Kidney (tissue), 14 donors: Measurements from ENCODE around the gene HIVEP3. TPM values are rescaled to one million over a fixed set of nuclear protein-coding genes. Genes with fewer than 3 reads are reported as not detected.

Experiments
- DNase-seq, 5 donors: peaks; one replicate each; pipeline ENCODE4 v3.0.0-alpha.2; 2013 to 2020
- FAIRE-seq: peaks from 2 replicates; lab custom pipeline; 2012; peaks lifted over from hg19 to GRCh38; lab: Jason Lieb, UNC
- H3K27ac ChIP-seq, 2 donors: one replicate each; pipeline ENCODE4 v1.7.0; 2013; ENCODE audit warnings: low read depth in 2 of 2, low read length in 2 of 2, inconsistent platforms in 1 of 2
- H3K27me3 ChIP-seq: one replicate; pipeline ENCODE4 v1.7.1; 2013; ENCODE audit warnings: low read length, inconsistent platforms; ENCODE audit not compliant: control insufficient read depth, insufficient read depth
- H3K36me3 ChIP-seq, 3 donors: one replicate each; pipeline versions ENCODE4 v1.7.0 to v1.7.1; 2013; ENCODE audit warnings: low read length in 3 of 3, control low read depth in 1 of 3, inconsistent platforms in 1 of 3; ENCODE audit not compliant: insufficient read depth in 3 of 3, control insufficient read depth in 2 of 3
- H3K4me1 ChIP-seq, 3 donors: one replicate each; pipeline versions ENCODE4 v1.7.0 to v1.7.1; 2013; ENCODE audit warnings: low read length in 3 of 3, inconsistent platforms in 1 of 3, low read depth in 1 of 3; ENCODE audit not compliant: control insufficient read depth in 2 of 3, insufficient read depth in 2 of 3
- H3K4me3 ChIP-seq, 3 donors: one replicate each; pipeline versions ENCODE4 v1.7.0 to v1.8.1; 2013; ENCODE audit warnings: low read length in 3 of 3, control low read depth in 1 of 3, inconsistent platforms in 1 of 3
- H3K9ac ChIP-seq, 3 donors: one replicate each; pipeline versions ENCODE4 v1.7.0 to v1.7.1; 2013; ENCODE audit warnings: low read length in 3 of 3, control low read depth in 1 of 3, inconsistent platforms in 1 of 3
- H3K9me3 ChIP-seq, 3 donors: one replicate each; pipeline versions ENCODE4 v1.7.0 to v1.7.1; 2013; ENCODE audit warnings: low read length in 3 of 3, control low read depth in 1 of 3, inconsistent platforms in 1 of 3; ENCODE audit not compliant: control insufficient read depth in 2 of 3, insufficient read depth in 1 of 3
- CTCF ChIP-seq: IDR thresholded peaks from 3 replicates; pipeline ENCODE4 v1.5.1; 2012; ENCODE audit warnings: mild to moderate bottlenecking, moderate library complexity, borderline replicate concordance; ENCODE audit not compliant: insufficient read depth; ENCODE audit errors: extremely low read depth
- intact Hi-C: fragments of 100-400 bp; cut with DNase I; formaldehyde crosslinking; loops from one replicate; pipeline ENCODE4 v1.11.1; 2022
- polyA plus RNA-seq: library from polyadenylated mRNA; stranded (reverse); fragments of 350-450 nt; fragmentation: Illumina TruSeq; extraction: RNeasy Lipid Tissue Mini Kit (QIAGEN cat#74804); gene quantifications from one replicate; pipeline ENCODE4 v1.2.3, GENCODE V29; 2014; ENCODE audit warnings: low read depth, low replicate concordance; ENCODE audit not compliant: insufficient read depth
- total RNA-seq: library from RNA; stranded (reverse); fragmentation: NEBNext Ultra II Directional; extraction: Animal tissue kit (Norgen Biotek cat#: 25700); gene quantifications from one replicate; pipeline ENCODE4 v1.2.1, GENCODE V29; 2021
- donor health status: control.
- donor health status: control.
- donor health status: control.
- donor health status: control.
- donor health status: control.
- donor health status: DM: yes; HTN: yes; CAD: no.
- donor health status: Normal renal cell carcinoma (clear cell type).

Gene HIVEP3
- total and polyA plus RNA-seq, 2 donors from 2014 or later: 3.5 to 11.0 TPM

GRCh38 chr1:41884256-41885230 is 34.2 kb downstream of the HIVEP3 start:
- no peaks in the 10 kb centered on the region for H3K36me3 ChIP-seq
- FAIRE-seq (no peak), DNase-seq (peak in 1 of 5 donors; percentile 37)
- intact Hi-C loops: no loop called here
- no peaks in the 10 kb centered on the region for H3K4me1 ChIP-seq
- no peak overlapping the region for H3K9ac ChIP-seq
- H3K4me3 ChIP-seq: no peak overlapping the region
- H3K9me3 ChIP-seq: no peaks in the 10 kb centered on the region
- no peak for TF ChIP-seq CTCF
- no peaks in the 10 kb centered on the region for H3K27me3 ChIP-seq
- H3K27ac ChIP-seq: no peak overlapping the region

- Histone ChIP-seq H3K36me3 (no peaks in the 10 kb centered on the region), H3K4me1 (no peaks in the 10 kb centered on the region), H3K9me3 (no peaks in the 10 kb centered on the region), H3K27ac (no peak overlapping the region), H3K4me3 (no peak overlapping the region), H3K9ac (no peak overlapping the region), H3K27me3 (no peaks in the 10 kb centered on the region)
- FAIRE-seq (no peak), DNase-seq (no peak)
- TF ChIP-seq CTCF: no peak
- intact Hi-C loops: no loop called here
Observed at GRCh38 chr1:41883507-41883906, 35.2 kb downstream of the HIVEP3 start.

GRCh38 chr1:41882486-41882885 is 36.2 kb downstream of the HIVEP3 start:
- no peak for TF ChIP-seq CTCF
- intact Hi-C loops: no loop called here
- H3K36me3 ChIP-seq: no peaks in the 10 kb centered on the region
- H3K4me1 ChIP-seq: no peaks in the 10 kb centered on the region
- H3K9ac ChIP-seq: no peak overlapping the region
- H3K9me3 ChIP-seq: no peaks in the 10 kb centered on the region
- no peak for DNase-seq
- FAIRE-seq: no peak
- H3K27ac ChIP-seq: no peak overlapping the region
- no peaks in the 10 kb centered on the region for H3K27me3 ChIP-seq
- no peak overlapping the region for H3K4me3 ChIP-seq
